Muscle layer of colon (tissue), 2 donors: Measurements from ENCODE around the gene CLN6.

Experiments
- H3K27ac ChIP-seq: one replicate; pipeline ENCODE4 v1.7.0; 2013; ENCODE audit warnings: low read depth, mild to moderate bottlenecking, low read length, moderate library complexity
- H3K27me3 ChIP-seq, 2 donors: one replicate each; pipeline ENCODE4 v1.7.0; 2013; ENCODE audit warnings: low read length in 2 of 2, mild to moderate bottlenecking in 2 of 2; ENCODE audit not compliant: insufficient read depth in 2 of 2, control insufficient read depth in 1 of 2
- H3K36me3 ChIP-seq: one replicate; pipeline ENCODE4 v1.7.0; 2013; ENCODE audit warnings: mild to moderate bottlenecking, low read length; ENCODE audit not compliant: insufficient read depth
- H3K4me1 ChIP-seq: one replicate; pipeline ENCODE4 v1.7.0; 2013; ENCODE audit warnings: mild to moderate bottlenecking, low read length; ENCODE audit not compliant: insufficient read depth
- H3K4me3 ChIP-seq, 2 donors: one replicate each; pipeline ENCODE4 v1.7.0; 2013; ENCODE audit warnings: low read length in 2 of 2, low read depth in 1 of 2, mild to moderate bottlenecking in 1 of 2, moderate library complexity in 1 of 2
- H3K9ac ChIP-seq: one replicate; pipeline ENCODE4 v1.7.0; 2013; ENCODE audit warnings: low read length
- H3K9me3 ChIP-seq: one replicate; pipeline ENCODE4 v1.7.0; 2013; ENCODE audit warnings: mild to moderate bottlenecking, low read length
- donor health status: abdominal sarcoma.
- donor health status: Adenocarcinoma of cecum.

Gene CLN6

GRCh38 chr15:68268405-68268804 is 38.9 kb upstream of the CLN6 start:
- Histone ChIP-seq H3K27me3 (no peaks in the 10 kb centered on the region), H3K27ac (no peak overlapping the region), H3K4me1 (peaks cover 12% of the 10 kb centered on the region), H3K4me3 (no peak overlapping the region), H3K36me3 (no peaks in the 10 kb centered on the region), H3K9me3 (no peaks in the 10 kb centered on the region), H3K9ac (no peak overlapping the region)

DNA sequence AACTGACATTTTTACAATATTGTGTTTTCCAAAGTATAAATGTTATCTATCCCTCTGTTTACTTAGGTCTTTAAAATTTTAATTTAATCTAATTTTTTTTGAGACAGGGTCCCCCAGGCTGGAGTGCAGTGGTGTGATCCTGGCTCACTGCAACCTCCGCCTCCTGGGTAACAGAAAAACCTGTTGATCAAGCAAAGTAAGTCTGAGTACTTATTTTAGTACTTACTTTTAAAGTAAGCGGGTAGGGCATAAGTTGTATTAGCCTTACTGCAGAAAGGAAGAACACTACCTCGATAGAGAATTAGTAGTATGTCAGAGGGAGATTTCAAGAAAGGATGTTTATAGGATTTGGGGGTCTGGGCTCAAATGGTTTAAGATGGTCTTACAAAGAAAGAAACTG is 36.1 kb upstream of the CLN6 start:
- H3K27me3 ChIP-seq, result no peaks in the 10 kb centered on the region
- H3K27ac ChIP-seq, result no peak overlapping the region
- H3K9me3 ChIP-seq, result no peaks in the 10 kb centered on the region
- H3K36me3 ChIP-seq, result no peaks in the 10 kb centered on the region
- H3K9ac ChIP-seq, result no peak overlapping the region
- H3K4me3 ChIP-seq, result no peak overlapping the region
- no peaks in the 10 kb centered on the region for H3K4me1 ChIP-seq

GRCh38 chr15:68265081-68265480 is 35.6 kb upstream of the CLN6 start:
- H3K27me3 ChIP-seq, result no peaks in the 10 kb centered on the region
- no peaks in the 10 kb centered on the region for H3K9me3 ChIP-seq
- H3K27ac ChIP-seq, result no peak overlapping the region
- H3K4me3 ChIP-seq, result no peak overlapping the region
- no peak overlapping the region for H3K9ac ChIP-seq
- no peaks in the 10 kb centered on the region for H3K4me1 ChIP-seq
- H3K36me3 ChIP-seq, result no peaks in the 10 kb centered on the region

DNA sequence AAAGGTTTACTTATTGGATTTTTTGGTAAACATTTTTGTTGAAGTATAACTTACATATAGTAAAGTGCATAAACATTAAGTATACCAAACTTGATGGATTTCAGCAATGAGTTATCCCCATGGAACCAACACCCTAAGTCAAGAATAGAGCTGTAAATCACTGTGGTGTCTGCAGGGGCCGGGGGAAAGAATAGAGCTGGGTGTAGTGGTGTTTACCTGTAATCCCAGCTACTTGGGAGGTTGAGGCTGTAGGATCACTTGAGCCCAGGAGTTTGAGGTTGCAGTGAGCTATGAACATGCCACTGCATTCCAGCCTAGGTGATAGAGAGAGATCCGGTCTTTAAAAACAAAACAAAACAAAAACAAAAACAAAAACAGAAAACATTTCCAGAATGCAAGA is 34.8 kb upstream of the CLN6 start:
- no peaks in the 10 kb centered on the region for H3K27me3 ChIP-seq
- H3K9ac ChIP-seq, result no peak overlapping the region
- H3K4me3 ChIP-seq, result no peak overlapping the region
- no peaks in the 10 kb centered on the region for H3K36me3 ChIP-seq
- H3K9me3 ChIP-seq, result no peaks in the 10 kb centered on the region
- no peaks in the 10 kb centered on the region for H3K4me1 ChIP-seq
- no peak overlapping the region for H3K27ac ChIP-seq

GRCh38 chr15:68262514-68263356 is 33.2 kb upstream of the CLN6 start:
- Histone ChIP-seq H3K36me3 (no peaks in the 10 kb centered on the region), H3K4me1 (no peaks in the 10 kb centered on the region)

GRCh38 chr15:68261980-68262379 is 32.5 kb upstream of the CLN6 start:
- Histone ChIP-seq H3K4me1 (no peaks in the 10 kb centered on the region), H3K27ac (no peak overlapping the region), H3K4me3 (no peak overlapping the region), H3K36me3 (no peaks in the 10 kb centered on the region), H3K9me3 (no peaks in the 10 kb centered on the region), H3K9ac (no peak overlapping the region), H3K27me3 (no peaks in the 10 kb centered on the region)

More at GRCh38 chr15:68262514-68263356, 33.2 kb upstream of the CLN6 start:
- Histone ChIP-seq H3K9ac (no peak overlapping the region), H3K4me3 (no peak overlapping the region), H3K9me3 (no peaks in the 10 kb centered on the region), H3K27me3 (no peaks in the 10 kb centered on the region), H3K27ac (no peak overlapping the region)

GRCh38 chr15:68261241-68261640 is 31.7 kb upstream of the CLN6 start:
- H3K27ac ChIP-seq, result no peak overlapping the region
- no peaks in the 10 kb centered on the region for H3K9me3 ChIP-seq
- H3K9ac ChIP-seq, result no peak overlapping the region
- no peaks in the 10 kb centered on the region for H3K4me1 ChIP-seq
- H3K36me3 ChIP-seq, result no peaks in the 10 kb centered on the region
- H3K4me3 ChIP-seq, result no peak overlapping the region
- no peaks in the 10 kb centered on the region for H3K27me3 ChIP-seq

- Histone ChIP-seq H3K27ac (no peak overlapping the region), H3K9me3 (no peaks in the 10 kb centered on the region), H3K36me3 (no peaks in the 10 kb centered on the region), H3K9ac (no peak overlapping the region), H3K4me3 (no peak overlapping the region), H3K27me3 (no peaks in the 10 kb centered on the region), H3K4me1 (no peaks in the 10 kb centered on the region)
These were observed 30.4 kb upstream of the CLN6 start for GRCh38 chr15:68259883-68260282.

- Histone ChIP-seq H3K9me3 (no peaks in the 10 kb centered on the region), H3K4me1 (no peaks in the 10 kb centered on the region), H3K36me3 (no peaks in the 10 kb centered on the region), H3K27ac (no peak overlapping the region), H3K4me3 (no peak overlapping the region), H3K27me3 (no peaks in the 10 kb centered on the region), H3K9ac (no peak overlapping the region)
These were observed 29.2 kb upstream of the CLN6 start for GRCh38 chr15:68258692-68259091.

DNA sequence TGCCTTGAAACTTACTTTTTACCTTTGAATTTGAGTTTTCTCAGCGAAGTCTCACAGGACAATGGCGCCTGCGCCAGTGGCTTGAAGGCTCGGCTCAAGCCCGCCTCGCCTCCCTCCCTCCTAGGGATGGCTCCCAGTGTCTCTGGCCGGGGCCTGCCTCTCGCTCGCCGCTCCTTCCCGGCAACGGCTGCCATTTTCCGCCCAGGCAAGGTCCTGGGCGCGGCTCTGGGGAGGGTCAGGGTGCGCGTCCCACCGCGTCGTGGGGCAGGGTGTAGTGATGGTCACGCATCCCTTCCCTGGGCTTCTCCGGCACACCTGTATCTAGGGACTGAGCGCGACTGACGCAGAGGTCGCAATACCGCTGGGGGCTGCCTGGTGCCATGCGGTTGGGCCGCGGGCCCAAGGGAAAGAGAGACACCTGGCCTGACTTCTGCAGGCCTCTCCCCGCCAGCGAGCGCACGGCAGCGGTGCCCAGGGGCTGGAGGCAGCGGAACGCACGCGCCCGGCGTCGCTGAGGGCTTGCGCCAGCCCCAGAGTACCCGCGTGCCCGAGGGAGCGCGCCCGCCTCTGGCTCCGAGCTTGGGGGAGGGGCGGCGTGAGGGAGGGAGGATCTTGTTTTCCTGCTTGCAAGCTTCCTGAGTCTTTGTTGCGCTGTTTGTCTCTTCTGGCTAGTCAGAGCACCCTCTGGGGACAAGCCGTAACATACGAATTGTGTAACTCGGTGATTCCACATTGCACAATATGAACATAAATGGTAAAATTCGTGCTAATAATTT is 27.3 kb upstream of the CLN6 start:
- Histone ChIP-seq H3K4me1 (no peaks in the 10 kb centered on the region), H3K27ac (peak overlapping the region; percentile 85), H3K4me3 (peak overlapping the region; percentile 74 to 78), H3K9me3 (no peaks in the 10 kb centered on the region), H3K27me3 (no peaks in the 10 kb centered on the region), H3K36me3 (no peaks in the 10 kb centered on the region), H3K9ac (peak overlapping the region; percentile 44)

GRCh38 chr15:68252925-68253534 is 23.5 kb upstream of the CLN6 start:
- H3K9ac ChIP-seq, result no peak overlapping the region
- no peaks in the 10 kb centered on the region for H3K36me3 ChIP-seq
- no peaks in the 10 kb centered on the region for H3K9me3 ChIP-seq
- no peak overlapping the region for H3K27ac ChIP-seq
- no peak overlapping the region for H3K4me3 ChIP-seq
- no peaks in the 10 kb centered on the region for H3K4me1 ChIP-seq
- no peaks in the 10 kb centered on the region for H3K27me3 ChIP-seq
